K562 (cell line): ENCODE data around the gene PHC3. TPM values are rescaled to one million over a fixed set of nuclear protein-coding genes. Genes with fewer than 3 reads are reported as not detected.
"Not testable (repeated sequence)": the region's sequence is repeated elsewhere in the genome, so short reads cannot be mapped to it uniquely, and the experiment has no call there.

Experiments used
- ATAC-seq: fragments of 200-7000 bp; cut with Tn5 transposase; 3 replicates; pipeline ENCODE4 v1.9.1; 2020; ENCODE audit warnings: moderate library complexity
- BruUV-seq: library from RNA; stranded (reverse); fragments of 400-500 nt; replicated peaks from 2 replicates; lab custom pipeline; 2021; lab: Mats Ljungman, UMichigan
- CTCF ChIA-PET: fragments of 300-600 bp; formaldehyde crosslinking; extraction: SDS; loops from one replicate; lab custom pipeline; 2021; ENCODE audit warnings: low intra/inter-chr PET ratio; lab: Yijun Ruan, JAX
- POLR2A ChIA-PET: fragments of 300-600, 350-650 bp; sonication (Branson Sonifier 250); formaldehyde crosslinking; extraction: SDS; loops from one replicate; lab custom pipeline; 2021; ENCODE audit warnings: antibody characterized with exemption, inconsistent platforms; lab: Yijun Ruan, JAX
- DNase-seq, 4 experiments: peaks; one replicate each; pipeline versions ENCODE4 v3.0.0 to v3.0.0-alpha.2; 2011 to 2018; ENCODE audit warnings: low spot score in 3 of 4, mixed read lengths in 3 of 4; ENCODE audit errors: extremely low read depth in 1 of 4
- FAIRE-seq: peaks from 2 replicates; lab custom pipeline; 2011; peaks lifted over from hg19 to GRCh38; lab: Jason Lieb, UNC
- H2AFZ ChIP-seq: 2 replicates; pipeline ENCODE4 v1.6.0; 2011; ENCODE audit warnings: low read depth, low read length, control low read depth, inconsistent platforms
- H3K27ac ChIP-seq: fragments of 200-600 bp; 3 replicates; pipeline ENCODE4 v1.8.0; 2011; ENCODE audit warnings: low read depth, mild to moderate bottlenecking, control low read depth, inconsistent platforms, low read length, moderate library complexity, mixed read lengths; ENCODE audit errors: extremely low read depth
- H3K27me3 ChIP-seq, 2 experiments: fragments of 300-600 bp in 1 of 2; 2 replicates in 1 of 2; 3 replicates in 1 of 2; pipeline versions ENCODE4 v1.6.0 to v1.8.0; 2011; ENCODE audit warnings: inconsistent platforms in 2 of 2, low read length in 2 of 2, mild to moderate bottlenecking in 1 of 2, mixed read lengths in 1 of 2, moderate library complexity in 1 of 2; ENCODE audit not compliant: control insufficient read depth in 2 of 2, insufficient read depth in 2 of 2
- H3K36me3 ChIP-seq: fragments of 300-600 bp; 3 replicates; pipeline ENCODE4 v1.8.0; 2011; ENCODE audit warnings: mild to moderate bottlenecking, low read length, inconsistent platforms; ENCODE audit not compliant: control insufficient read depth, insufficient read depth
- H3K4me1 ChIP-seq, 2 experiments: fragments of 200-600 bp in 1 of 2; replicated peaks in 1 of 2; 2 replicates in 1 of 2; 3 replicates in 1 of 2; pipeline versions ENCODE4 v1.5.1 to v1.8.0; 2011; ENCODE audit warnings: inconsistent platforms in 2 of 2, low read length in 2 of 2, mild to moderate bottlenecking in 1 of 2, mixed read lengths in 1 of 2, moderate library complexity in 1 of 2; ENCODE audit not compliant: control insufficient read depth in 2 of 2, insufficient read depth in 2 of 2
- H3K4me2 ChIP-seq: 2 replicates; pipeline ENCODE4 v1.6.1; 2011; ENCODE audit warnings: low read length, control low read depth, inconsistent platforms, mixed read lengths; ENCODE audit not compliant: insufficient read depth
- H3K4me3 ChIP-seq: fragments of 200-600 bp; sonication (generic), shearing (Covaris generic); 2 replicates; pipeline ENCODE4 v1.5.1; 2016; ENCODE audit warnings: control low read depth, inconsistent platforms
- H3K79me2 ChIP-seq: fragments of 200-600 bp; 3 replicates; pipeline ENCODE4 v1.8.0; 2011; ENCODE audit warnings: low read length, inconsistent platforms; ENCODE audit not compliant: control insufficient read depth, insufficient read depth
- H3K9ac ChIP-seq, 2 experiments: 2 replicates each; pipeline versions ENCODE4 v1.6.0 to v1.6.1; 2011; ENCODE audit warnings: low read depth in 2 of 2, low read length in 2 of 2, control low read depth in 1 of 2, inconsistent platforms in 1 of 2, mild to moderate bottlenecking in 1 of 2, mixed read lengths in 1 of 2; ENCODE audit not compliant: insufficient read depth in 1 of 2
- H3K9me1 ChIP-seq: one replicate; pipeline ENCODE4 v1.6.0; 2011; ENCODE audit warnings: inconsistent platforms, mild to moderate bottlenecking, low read length, moderate library complexity; ENCODE audit not compliant: control insufficient read depth, insufficient read depth
- H3K9me3 ChIP-seq: replicated peaks from 2 replicates; pipeline ENCODE4 v1.5.1; 2011; ENCODE audit warnings: low read depth, low read length, inconsistent platforms; ENCODE audit not compliant: control insufficient read depth, insufficient read depth
- H4K20me1 ChIP-seq: replicated peaks from 2 replicates; pipeline ENCODE4 v1.6.1; 2011; ENCODE audit warnings: low read length, inconsistent platforms, mixed read lengths; ENCODE audit not compliant: control insufficient read depth, insufficient read depth
- CEBPB ChIP-seq: fragments of 450-650 bp; IDR thresholded peaks from 2 replicates; pipeline ENCODE4 v1.6.1; 2016; ENCODE audit warnings: missing genetic modification characterization, missing compliant biosample characterization
- MYBL2 ChIP-seq, 2 experiments: fragments of 450-650 bp in 1 of 2; sonication (generic) in 1 of 2; formaldehyde crosslinking in 1 of 2; IDR thresholded peaks; 2 replicates each; pipeline versions ENCODE4 v1.6.1 to v1.8.1; 2017 to 2022; ENCODE audit warnings: borderline replicate concordance in 1 of 2, inconsistent platforms in 1 of 2, low read depth in 1 of 2, mild to moderate bottlenecking in 1 of 2, missing genetic modification reagents in 1 of 2, moderate library complexity in 1 of 2
- WGBS: fragments of 100-300 bp; shearing (Covaris generic); methylation state at CpG from one replicate; pipeline ENCODE4 v1.1.6; 2016; ENCODE audit warnings: low coverage, mixed read lengths; ENCODE audit not compliant: insufficient coverage; ENCODE audit errors: missing lambda C conversion rate; 5-methylcytosine and 5-hydroxymethylcytosine counted together
- in situ Hi-C: fragments of 300-500 bp; cut with MboI; formaldehyde crosslinking; loops from 4 replicates; pipeline ENCODE4 v1.15.0; 2018; ENCODE audit warnings: inconsistent platforms, mixed read lengths
- intact Hi-C: fragments of 100-400 bp; cut with micrococcal nuclease; formaldehyde crosslinking; loops from 2 replicates; pipeline ENCODE4 v1.14.2; 2022
- polyA plus RNA-seq, 8 experiments: library from polyadenylated mRNA; depleted of rRNA in 4 of 8; stranded (reverse) in 5 of 8; unstranded in 3 of 8; fragments of >200 nt; fragmentation: Nextera tagmentation in 2 of 8; fragmentation: Illumina TruSeq in 1 of 8; extraction: Ambion mirVana in 2 of 8; extraction: Trizol in 1 of 8; gene quantifications; 2 replicates each; pipeline versions ENCODE4 v1.2.1 to v1.2.3, GENCODE V29; 2011 to 2014; ENCODE audit warnings: inconsistent platforms in 1 of 8, missing spikeins in 1 of 8
- total RNA-seq, 7 experiments: library from RNA; depleted of rRNA in 6 of 7; stranded (reverse); fragments of >200 nt in 6 of 7; fragmentation: Illumina TruSeq in 2 of 7; extraction: Trizol in 2 of 7; gene quantifications; 2 replicates each; pipeline versions ENCODE4 v1.2.1 to v1.2.3, GENCODE V29; 2011 to 2021; ENCODE audit warnings: low replicate concordance in 1 of 7
- TF ChIP-seq, protein P1 (sequence below), 2 experiments: fragments of 450-650 bp in 1 of 2; sonication (generic) in 1 of 2; formaldehyde crosslinking in 1 of 2; IDR thresholded peaks in 1 of 2; conservative IDR thresholded peaks in 1 of 2; 2 replicates each; pipeline versions ENCODE4 v1.6.1 to v1.8.1; 2016 to 2023; ENCODE audit warnings: mild to moderate bottlenecking in 2 of 2, moderate library complexity in 2 of 2, inconsistent platforms in 1 of 2, missing genetic modification reagents in 1 of 2

PHC3 gene
- total and polyA plus RNA-seq, 9 of the 15 experiments (the other 6 are each of a cell fraction or from before 2014, with no cell fraction given): 3.1 to 21.6 (median 10.5) TPM

DNA sequence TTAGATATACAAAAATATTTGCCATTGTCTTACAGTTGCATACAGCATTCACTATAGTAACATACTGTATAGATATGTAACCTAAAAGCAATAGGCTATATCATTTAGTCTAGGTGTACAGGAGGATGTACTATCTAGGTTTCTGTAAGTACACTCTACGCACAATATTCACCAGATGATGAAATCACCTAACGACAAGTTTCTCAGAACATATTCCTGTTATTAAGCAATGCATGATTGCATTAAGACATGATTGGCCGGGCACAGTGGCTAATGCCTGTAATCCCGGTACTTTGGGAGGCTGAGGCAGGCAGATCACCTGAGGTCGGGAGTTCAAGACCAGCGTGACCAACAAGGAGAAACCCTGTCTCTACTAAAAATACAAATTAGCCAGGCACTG is 26.2 kb upstream of the PHC3 start:
- FAIRE-seq: no peak
- ATAC-seq: no peak
- Histone ChIP-seq H2AFZ (no peak overlapping the region), H3K27me3 (no peaks in the 10 kb centered on the region), H3K27ac (no peak overlapping the region), H3K4me2 (no peak overlapping the region), H3K9me1 (no peaks in the 10 kb centered on the region), H3K9me3 (peaks cover 3% of the 10 kb centered on the region; the same call in 1 of the 2 replicates), H3K79me2 (no peaks in the 10 kb centered on the region), H3K36me3 (no peaks in the 10 kb centered on the region), H3K4me3 (no peak overlapping the region), H4K20me1 (no peaks in the 10 kb centered on the region), H3K4me1 (no peaks in the 10 kb centered on the region; a peak in 1 of 5 replicates), H3K9ac (no peak overlapping the region)
- ChIA-PET CTCF (no interaction called here), POLR2A (no interaction called here)
- DNase-seq: no peak
- WGBS: 14% methylated on average over 6 of the region's 6 CpGs
- TF ChIP-seq, protein P1, sequence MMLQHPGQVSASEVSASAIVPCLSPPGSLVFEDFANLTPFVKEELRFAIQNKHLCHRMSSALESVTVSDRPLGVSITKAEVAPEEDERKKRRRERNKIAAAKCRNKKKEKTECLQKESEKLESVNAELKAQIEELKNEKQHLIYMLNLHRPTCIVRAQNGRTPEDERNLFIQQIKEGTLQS (IDR thresholded peaks at IDR 0.05): peak; percentile 34; the same call in 1 of the 2 replicates
- TF ChIP-seq, protein P1 (CRISPR knock-in tag; conservative IDR thresholded peaks at IDR 0.05): no peak
- TF ChIP-seq MYBL2 (IDR thresholded peaks at IDR 0.05; ENCODE audit: low read depth) (no peak), MYBL2 (CRISPR knock-in tag; IDR thresholded peaks at IDR 0.05; ENCODE audit: borderline replicate concordance) (no peak), CEBPB (peak; percentile 59)
- in situ Hi-C loops (no loop called here), intact Hi-C loops (no loop called here)
- no TSS peak for BruUV-seq

DNA sequence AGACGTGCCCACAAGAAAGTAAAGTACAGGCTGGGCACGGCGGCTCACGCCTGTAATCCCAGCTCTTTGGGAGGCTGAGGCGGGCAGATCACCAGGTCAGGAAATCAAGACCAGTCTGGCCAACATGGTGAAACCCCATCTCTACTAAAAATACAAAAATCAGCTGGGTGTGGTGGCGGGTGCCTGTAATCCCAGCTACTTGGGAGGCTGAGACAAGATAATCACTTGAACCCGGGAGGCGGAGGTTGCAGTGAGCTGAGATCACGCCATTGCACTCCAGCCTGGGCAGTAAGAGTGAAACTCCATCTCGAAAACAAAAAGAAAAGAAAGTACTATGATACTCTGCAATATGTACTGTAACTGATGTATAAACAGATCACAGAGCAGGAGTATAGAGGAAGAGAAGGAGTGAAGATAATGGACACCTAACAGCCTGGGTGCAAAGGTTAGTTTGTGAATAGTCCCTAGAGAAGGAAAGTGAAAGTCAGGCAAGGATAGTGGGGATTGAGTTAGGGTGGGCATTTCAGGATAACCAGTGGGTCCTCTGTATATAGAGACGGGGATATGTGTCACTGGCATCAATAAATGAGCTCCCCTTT is 24.7 kb upstream of the PHC3 start:
- H3K27ac ChIP-seq, H3K4me2 ChIP-seq, FAIRE-seq, CTCF ChIA-PET, ATAC-seq, intact Hi-C loops, H3K9me3 ChIP-seq, H3K9ac ChIP-seq, H3K79me2 ChIP-seq, H3K27me3 ChIP-seq, DNase-seq, H3K4me1 ChIP-seq, H4K20me1 ChIP-seq, H2AFZ ChIP-seq, in situ Hi-C loops, H3K36me3 ChIP-seq, BruUV-seq, POLR2A ChIA-PET, H3K9me1 ChIP-seq, H3K4me3 ChIP-seq: not testable (repeated sequence)
- 25% methylated on average over 11 of the region's 11 CpGs for WGBS
